Activated CD4-positive, alpha-beta memory T cell treated with anti-CD3 and anti-CD28 coated beads, Interleukin-2, amount 10 ng/mL, durations not matched to agents 7 days and 5 days (primary cell): ENCODE data around the gene NUP210L. TPM values are rescaled to one million over a fixed set of nuclear protein-coding genes. Genes with fewer than 3 reads are reported as not detected.
A peak's percentile ranks its signal among the peaks of the same experiment; 100 is the strongest.
"Not testable (repeated sequence)": the region's sequence is repeated elsewhere in the genome, so short reads cannot be mapped to it uniquely, and the experiment has no call there.

Source experiments
- CTCF ChIA-PET: fragments of 350-600 bp; sonication (Branson Sonifier 250); formaldehyde crosslinking; loops from one replicate; lab custom pipeline; 2021; ENCODE audit warnings: antibody characterized with exemption, inconsistent platforms; lab: Charles Lee
- POLR2A ChIA-PET: fragments of 350-600 bp; sonication (Branson Sonifier 250); formaldehyde crosslinking; loops from one replicate; lab custom pipeline; 2021; ENCODE audit warnings: antibody characterized with exemption; lab: Charles Lee
- DNase-seq: peaks from one replicate; pipeline ENCODE4 v3.0.0-alpha.2; 2020
- H3K27ac Mint-ChIP-seq: one replicate; pipeline ENCODE4 v1.8.0; 2021; ENCODE audit warnings: mild to moderate bottlenecking, mixed read lengths
- H3K27me3 Mint-ChIP-seq: one replicate; pipeline ENCODE4 v1.8.0; 2021; ENCODE audit warnings: mixed read lengths
- H3K36me3 Mint-ChIP-seq: one replicate; pipeline ENCODE4 v1.8.0; 2021; ENCODE audit warnings: low read depth, mixed read lengths
- H3K4me1 Mint-ChIP-seq: one replicate; pipeline ENCODE4 v1.8.0; 2021; ENCODE audit warnings: mixed read lengths
- H3K4me3 Mint-ChIP-seq: one replicate; pipeline ENCODE4 v1.8.0; 2021; ENCODE audit warnings: mild to moderate bottlenecking, mixed read lengths
- H3K9me3 Mint-ChIP-seq: one replicate; pipeline ENCODE4 v1.8.0; 2021; ENCODE audit warnings: mixed read lengths
- total RNA-seq, 2 experiments: library from RNA; stranded (reverse); gene quantifications; one replicate each; pipeline ENCODE4 v1.2.3, GENCODE V29; 2021

Gene NUP210L
- total RNA-seq, 2 experiments from 2014 or later, result 0.05 to 0.08 TPM

GRCh38 chr1:153984123-153984894 is 170.6 kb downstream of the NUP210L start:
- Mint-ChIP-seq H3K4me3 (no peak overlapping the region), H3K27ac (no peak overlapping the region), H3K27me3 (no peaks in the 10 kb centered on the region), H3K4me1 (peaks cover 26% of the 10 kb centered on the region), H3K9me3 (no peaks in the 10 kb centered on the region), H3K36me3 (no peaks in the 10 kb centered on the region)
- DNase-seq, result no peak
- CTCF ChIA-PET, result interaction anchor here (0.7 to 4.2 kb wide), 8 partner anchors 15 to 316 kb away, joined by 3 to 32 read pairs (median 3); partner anchors contain the start of genes CREB3L4 and DENND4B
- POLR2A ChIA-PET, result interaction anchor here (1.0 to 4.4 kb wide), 4 partner anchors 12 to 179 kb away, joined by 3 to 28 read pairs (median 5); partner anchors contain the start of genes CREB3L4 and DENND4B

- H3K27ac Mint-ChIP-seq, H3K27me3 Mint-ChIP-seq, DNase-seq, CTCF ChIA-PET, H3K4me3 Mint-ChIP-seq, H3K9me3 Mint-ChIP-seq, H3K36me3 Mint-ChIP-seq: not testable (repeated sequence)
- H3K4me1 Mint-ChIP-seq, result peaks cover 33% of the 10 kb centered on the region
- POLR2A ChIA-PET, result interaction anchor here (7.4 kb wide), 1 partner anchor 9 kb away, joined by 81 read pairs; the partner anchor contains the start of gene RPS27
Measured at GRCh38 chr1:153981735-153982134, 173.1 kb downstream of the NUP210L start.

- H3K27ac Mint-ChIP-seq, result peak overlapping the region; percentile 1
- ChIA-PET POLR2A (interaction anchor here (2.8 to 7.4 kb wide), 7 partner anchors 7 to 58 kb away, joined by 31 to 118 read pairs (median 53); partner anchors contain the start of genes CREB3L4, CRTC2, DENND4B and GATAD2B), CTCF (interaction anchor here (2.4 to 5.0 kb wide), 4 partner anchors 8 to 33 kb away, joined by 11 to 48 read pairs (median 30); partner anchors contain the start of genes CREB3L4, DENND4B, RAB13 and SLC39A1)
- H3K4me3 Mint-ChIP-seq, result peak overlapping the region; percentile 97
- H3K27me3 Mint-ChIP-seq, DNase-seq, H3K9me3 Mint-ChIP-seq: not testable (repeated sequence)
- H3K4me1 Mint-ChIP-seq, result peaks cover 37% of the 10 kb centered on the region
- H3K36me3 Mint-ChIP-seq, result peaks cover 27% of the 10 kb centered on the region
Measured at GRCh38 chr1:153979091-153979490, 175.8 kb downstream of the NUP210L start.

GRCh38 chr1:153978274-153978909 is 176.5 kb downstream of the NUP210L start:
- ChIA-PET POLR2A (interaction anchor here (1.0 to 7.4 kb wide), 21 partner anchors 8 to 433 kb away, joined by 3 to 118 read pairs (median 6); partner anchors contain the start of genes CHTOP, CREB3L4, CRTC2 and DENND4B), CTCF (interaction anchor here (0.9 to 5.0 kb wide), 8 partner anchors 8 to 181 kb away, joined by 3 to 48 read pairs (median 14); partner anchors contain the start of genes CREB3L4, DENND4B, RAB13 and RPS27)

GRCh38 chr1:153977250-153978240 is 177.3 kb downstream of the NUP210L start, which contains the start of gene JTB:
JTB (minus strand) TSS chr1:153977674; CDS start chr1:153977252, 422 bp downstream.
- H3K4me1 Mint-ChIP-seq, result peaks cover 49% of the 10 kb centered on the region
- CTCF ChIA-PET, result interaction anchor here (0.6 to 5.0 kb wide), 9 partner anchors 8 to 269 kb away, joined by 3 to 48 read pairs (median 11); partner anchors contain the start of genes CREB3L4, DENND4B, RAB13 and RPS27
- peak; percentile 89 for DNase-seq
- POLR2A ChIA-PET, result interaction anchor here (0.6 to 7.4 kb wide), 29 partner anchors 8 to 432 kb away, joined by 3 to 118 read pairs (median 4); partner anchors contain the start of genes CHTOP, CREB3L4, CRTC2 and DENND4B
- peak within 1 kb of the TSS; percentile 97 for H3K4me3 Mint-ChIP-seq
- peaks cover 42% of the 10 kb centered on the region for H3K36me3 Mint-ChIP-seq
- H3K27ac Mint-ChIP-seq, result peak within 1 kb of the TSS; percentile 89
- H3K27me3 Mint-ChIP-seq, result no peaks in the 10 kb centered on the region
- H3K9me3 Mint-ChIP-seq, result no peaks in the 10 kb centered on the region

More at GRCh38 chr1:153978274-153978909, 176.5 kb downstream of the NUP210L start:
- no peak for DNase-seq
- Mint-ChIP-seq H3K36me3 (peaks cover 34% of the 10 kb centered on the region), H3K4me1 (peaks cover 41% of the 10 kb centered on the region), H3K4me3 (peak overlapping the region; percentile 97), H3K9me3 (no peaks in the 10 kb centered on the region), H3K27ac (peak overlapping the region; percentile 79), H3K27me3 (no peaks in the 10 kb centered on the region)

GRCh38 chr1:153976819-153977249 is 178.0 kb downstream of the NUP210L start:
- no peak for DNase-seq
- peak overlapping the region; percentile 97 for H3K4me3 Mint-ChIP-seq
- ChIA-PET POLR2A (interaction anchor here (0.8 to 7.4 kb wide), 22 partner anchors 8 to 432 kb away, joined by 3 to 118 read pairs (median 6); partner anchors contain the start of genes CREB3L4, CRTC2, DENND4B and GATAD2B), CTCF (interaction anchor here (0.9 to 5.0 kb wide), 7 partner anchors 8 to 180 kb away, joined by 3 to 48 read pairs (median 16); partner anchors contain the start of genes CREB3L4, DENND4B, RAB13 and RPS27)
- peaks cover 56% of the 10 kb centered on the region for H3K4me1 Mint-ChIP-seq
- H3K27ac Mint-ChIP-seq, result peak overlapping the region; percentile 89
- no peaks in the 10 kb centered on the region for H3K27me3 Mint-ChIP-seq
- no peaks in the 10 kb centered on the region for H3K9me3 Mint-ChIP-seq
- H3K36me3 Mint-ChIP-seq, result peaks cover 48% of the 10 kb centered on the region

- no peak for DNase-seq
- H3K27ac Mint-ChIP-seq, result no peak overlapping the region
- ChIA-PET CTCF (interaction anchor here (1.8 kb wide), 1 partner anchor 13 kb away, joined by 6 read pairs; the partner anchor contains the start of gene RAB13), POLR2A (interaction anchor here (4.1 to 7.0 kb wide), 3 partner anchors 10 to 52 kb away, joined by 24 to 82 read pairs (median 53); partner anchors contain the start of genes DENND4B, GATAD2B and SLC39A1)
- peaks cover 48% of the 10 kb centered on the region for H3K36me3 Mint-ChIP-seq
- H3K4me1 Mint-ChIP-seq, result peaks cover 66% of the 10 kb centered on the region
- H3K27me3 Mint-ChIP-seq, result no peaks in the 10 kb centered on the region
- no peak overlapping the region for H3K4me3 Mint-ChIP-seq
- no peaks in the 10 kb centered on the region for H3K9me3 Mint-ChIP-seq
Measured at GRCh38 chr1:153973525-153973924, 181.3 kb downstream of the NUP210L start.

- Mint-ChIP-seq H3K4me1 (peaks cover 63% of the 10 kb centered on the region), H3K36me3 (peaks cover 48% of the 10 kb centered on the region), H3K9me3 (no peaks in the 10 kb centered on the region), H3K27ac (no peak overlapping the region), H3K4me3 (no peak overlapping the region), H3K27me3 (no peaks in the 10 kb centered on the region)
- POLR2A ChIA-PET, result interaction anchor here (2.3 to 7.0 kb wide), 3 partner anchors 10 to 28 kb away, joined by 7 to 82 read pairs (median 24); partner anchors contain the start of genes DENND4B, RPS27 and SLC39A1
- CTCF ChIA-PET, result interaction anchor here (1.0 to 1.8 kb wide), 2 partner anchors 10 to 13 kb away, joined by 3 to 6 read pairs; partner anchors contain the start of genes RAB13 and SLC39A1
- DNase-seq, result no peak
Measured at GRCh38 chr1:153973071-153973470, 181.8 kb downstream of the NUP210L start.

GRCh38 chr1:153970346-153970745 is 184.5 kb downstream of the NUP210L start:
- no peaks in the 10 kb centered on the region for H3K9me3 Mint-ChIP-seq
- H3K4me3 Mint-ChIP-seq, result no peak overlapping the region
- H3K27ac Mint-ChIP-seq, result no peak overlapping the region
- H3K27me3 Mint-ChIP-seq, result no peaks in the 10 kb centered on the region
- POLR2A ChIA-PET, result interaction anchor here (1.3 to 1.4 kb wide), 2 partner anchors 7 to 26 kb away, joined by 3 to 4 read pairs; partner anchors contain the start of gene SLC39A1
- CTCF ChIA-PET, result no interaction called here
- peaks cover 67% of the 10 kb centered on the region for H3K4me1 Mint-ChIP-seq
- H3K36me3 Mint-ChIP-seq, result peaks cover 40% of the 10 kb centered on the region
- no peak for DNase-seq

- DNase-seq, result no peak
- Mint-ChIP-seq H3K4me1 (peaks cover 64% of the 10 kb centered on the region), H3K27ac (no peak overlapping the region), H3K9me3 (no peaks in the 10 kb centered on the region), H3K4me3 (no peak overlapping the region), H3K36me3 (peaks cover 29% of the 10 kb centered on the region), H3K27me3 (no peaks in the 10 kb centered on the region)
- ChIA-PET POLR2A (interaction anchor here (1.0 to 4.7 kb wide), 5 partner anchors 8 to 47 kb away, joined by 4 to 97 read pairs (median 40); partner anchors contain the start of genes DENND4B, GATAD2B, JTB and RAB13), CTCF (interaction anchor here (0.8 to 1.0 kb wide), 2 partner anchors 9 to 22 kb away, joined by 3 to 4 read pairs; partner anchors contain the start of genes DENND4B and JTB)
Measured at GRCh38 chr1:153968972-153969371, 185.9 kb downstream of the NUP210L start.
